Esophagus muscularis mucosa (tissue), 3 donors: ENCODE results near the gene ADAMTSL1.

ENCODE experiments used
- CTCF ChIP-seq, 3 experiments: fragments of 200-600 bp in 2 of 3; fragments of 450-650 bp in 1 of 3; sonication (generic) in 2 of 3; IDR thresholded peaks; one replicate each; pipeline ENCODE4 v1.5.1; 2017 to 2019; ENCODE audit warnings: antibody characterized with exemption in 3 of 3, mild to moderate bottlenecking in 2 of 3, moderate library complexity in 1 of 3
- POLR2A ChIP-seq: fragments of 450-650 bp; IDR thresholded peaks from one replicate; pipeline ENCODE4 v1.6.1; 2017; ENCODE audit warnings: antibody characterized with exemption, moderate library complexity, mild to moderate bottlenecking, low read depth
- POLR2AphosphoS5 ChIP-seq, 2 donors: sonication (generic); formaldehyde crosslinking; IDR thresholded peaks; one replicate each; pipeline ENCODE4 v1.6.1; 2017; ENCODE audit warnings: antibody characterized with exemption in 2 of 2

GRCh38 chr9:18666986-18667772 is 193.2 kb downstream of the ADAMTSL1 start:
- TF ChIP-seq CTCF (IDR thresholded peaks at IDR 0.05), result no peak
- no peak for TF ChIP-seq POLR2AphosphoS5 (IDR thresholded peaks at IDR 0.05)
- TF ChIP-seq POLR2A, result no peak
